Measurements from ENCODE around the gene ABHD4.

GRCh38 chr14:22596354-22596879, 1.7 kb upstream of the ABHD4 start:
- TF ChIP-seq CTCF (IDR thresholded peaks at IDR 0.05; ENCODE audit: low read depth, low read length, missing input control), result no peak
- no peak for TF ChIP-seq SP1 (IDR thresholded peaks at IDR 0.05)
- no peak for TF ChIP-seq TAF1 (conservative IDR thresholded peaks at IDR 0.05)
- TF ChIP-seq YY1 (IDR thresholded peaks at IDR 0.05), result no peak
- no peak for TF ChIP-seq ZBTB33 (IDR thresholded peaks at IDR 0.05)
- TF ChIP-seq RAD21 (IDR thresholded peaks at IDR 0.05), result no peak
- no peak for TF ChIP-seq FOXA1 (IDR thresholded peaks at IDR 0.05)
- TF ChIP-seq HNF4A (conservative IDR thresholded peaks at IDR 0.05), result no peak
- no peak for TF ChIP-seq REST (IDR thresholded peaks at IDR 0.05)

All from liver (tissue), 3 donors.